Upper lobe of right lung (tissue), 1 donor: Measurements from ENCODE around the gene ABR. TPM values are rescaled to one million over a fixed set of nuclear protein-coding genes. Genes with fewer than 3 reads are reported as not detected.
"Not testable (repeated sequence)": the region's sequence is repeated elsewhere in the genome, so short reads cannot be mapped to it uniquely, and the experiment has no call there.

Source experiments
- ATAC-seq: fragments of 200-7000 bp; cut with Tn5 transposase; one replicate; pipeline ENCODE4 v1.9.1; 2020; ENCODE audit warnings: mild to moderate bottlenecking, moderate library complexity
- DNase-seq: peaks from one replicate; pipeline ENCODE4 v3.0.0-alpha.2; 2020
- H3K27ac ChIP-seq: fragments of 200-600 bp; one replicate; pipeline ENCODE4 v1.8.0; 2022
- H3K27me3 ChIP-seq: fragments of 200-600 bp; one replicate; pipeline ENCODE4 v1.8.0; 2022; ENCODE audit warnings: mild to moderate bottlenecking
- H3K36me3 ChIP-seq: fragments of 200-600 bp; one replicate; pipeline ENCODE4 v1.8.0; 2022
- H3K4me1 ChIP-seq: fragments of 200-600 bp; one replicate; pipeline ENCODE4 v1.8.0; 2022
- H3K4me3 ChIP-seq: fragments of 200-600 bp; one replicate; pipeline ENCODE4 v1.8.0; 2022; ENCODE audit warnings: mild to moderate bottlenecking
- H3K9me3 ChIP-seq: fragments of 200-600 bp; one replicate; pipeline ENCODE4 v1.8.0; 2022
- intact Hi-C: fragments of 100-400 bp; cut with DNase I; formaldehyde crosslinking; loops from one replicate; pipeline ENCODE4 v1.11.0; 2022
- total RNA-seq: library from RNA; stranded (reverse); fragmentation: NEBNext Ultra II Directional; extraction: Animal tissue kit (Norgen Biotek cat#: 25700); gene quantifications from one replicate; pipeline ENCODE4 v1.2.1, GENCODE V29; 2021
- TF ChIP-seq, protein P1 (sequence below): fragments of 200-600 bp; IDR thresholded peaks from one replicate; pipeline ENCODE4 v1.8.0; 2022; ENCODE audit warnings: antibody characterized with exemption
- donor health status: DM: no; HTN: yes; CAD: no; lungs with severe emphysema.

ABR gene
- total RNA-seq, 1 donor from 2014 or later: 185 TPM

- H3K27me3 ChIP-seq: no peaks in the 10 kb centered on the region
- no peaks in the 10 kb centered on the region for H3K36me3 ChIP-seq
- peaks cover 15% of the 10 kb centered on the region for H3K4me1 ChIP-seq
- ATAC-seq: no peak
- TF ChIP-seq, protein P1, sequence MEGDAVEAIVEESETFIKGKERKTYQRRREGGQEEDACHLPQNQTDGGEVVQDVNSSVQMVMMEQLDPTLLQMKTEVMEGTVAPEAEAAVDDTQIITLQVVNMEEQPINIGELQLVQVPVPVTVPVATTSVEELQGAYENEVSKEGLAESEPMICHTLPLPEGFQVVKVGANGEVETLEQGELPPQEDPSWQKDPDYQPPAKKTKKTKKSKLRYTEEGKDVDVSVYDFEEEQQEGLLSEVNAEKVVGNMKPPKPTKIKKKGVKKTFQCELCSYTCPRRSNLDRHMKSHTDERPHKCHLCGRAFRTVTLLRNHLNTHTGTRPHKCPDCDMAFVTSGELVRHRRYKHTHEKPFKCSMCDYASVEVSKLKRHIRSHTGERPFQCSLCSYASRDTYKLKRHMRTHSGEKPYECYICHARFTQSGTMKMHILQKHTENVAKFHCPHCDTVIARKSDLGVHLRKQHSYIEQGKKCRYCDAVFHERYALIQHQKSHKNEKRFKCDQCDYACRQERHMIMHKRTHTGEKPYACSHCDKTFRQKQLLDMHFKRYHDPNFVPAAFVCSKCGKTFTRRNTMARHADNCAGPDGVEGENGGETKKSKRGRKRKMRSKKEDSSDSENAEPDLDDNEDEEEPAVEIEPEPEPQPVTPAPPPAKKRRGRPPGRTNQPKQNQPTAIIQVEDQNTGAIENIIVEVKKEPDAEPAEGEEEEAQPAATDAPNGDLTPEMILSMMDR: no peak
- H3K4me3 ChIP-seq: no peak overlapping the region
- H3K9me3 ChIP-seq: no peaks in the 10 kb centered on the region
- H3K27ac ChIP-seq: no peak overlapping the region
- intact Hi-C loops: loop anchor here (5.0 kb wide), 1 partner anchor 174 kb away; no protein-coding TSS in a partner anchor
- DNase-seq: no peak
Observed at GRCh38 chr17:976312-976711, 203.5 kb downstream of the ABR start.

DNA sequence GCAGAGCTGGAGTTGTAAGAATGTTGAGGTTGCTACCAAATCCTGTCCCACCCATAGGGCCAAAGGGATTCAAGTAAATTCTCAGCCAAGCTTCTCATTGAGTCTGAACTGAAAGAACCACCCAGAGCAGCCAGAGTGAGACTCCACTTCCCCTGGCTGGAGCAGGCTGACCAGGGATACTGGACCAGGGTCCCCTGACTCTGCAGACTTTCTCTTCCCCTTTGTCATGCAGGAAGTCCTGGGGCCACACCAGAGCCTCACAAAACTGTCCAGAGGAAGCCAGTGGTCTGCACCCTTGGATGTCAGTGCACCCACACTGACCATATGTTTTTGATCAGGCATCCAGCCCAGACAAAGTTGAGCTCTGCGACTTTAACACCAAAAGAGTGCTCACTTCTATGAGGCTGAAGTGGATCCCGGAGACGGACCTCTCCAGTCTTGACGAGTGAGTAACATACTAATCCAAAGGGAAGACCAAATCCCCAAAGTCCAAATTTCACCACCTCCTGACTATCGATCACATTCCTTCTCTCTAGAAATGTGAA, 204.3 kb downstream of the ABR start:
- no peaks in the 10 kb centered on the region for H3K9me3 ChIP-seq
- no peaks in the 10 kb centered on the region for H3K27me3 ChIP-seq
- peaks cover 13% of the 10 kb centered on the region for H3K4me1 ChIP-seq
- H3K27ac ChIP-seq: no peak overlapping the region
- ATAC-seq (no peak), DNase-seq (no peak)
- intact Hi-C loops: loop anchor here (5.0 kb wide), 1 partner anchor 173 kb away; no protein-coding TSS in a partner anchor
- H3K4me3 ChIP-seq: no peak overlapping the region
- H3K36me3 ChIP-seq: no peaks in the 10 kb centered on the region
- TF ChIP-seq, protein P1: no peak

- not testable (repeated sequence) for H3K36me3 ChIP-seq, H3K9me3 ChIP-seq, DNase-seq, H3K4me1 ChIP-seq, H3K4me3 ChIP-seq, H3K27ac ChIP-seq, ATAC-seq, H3K27me3 ChIP-seq
- intact Hi-C loops: loop anchor here (5.0 kb wide), 1 partner anchor 172 kb away; no protein-coding TSS in a partner anchor
Observed at GRCh38 chr17:974778-975177, 205.0 kb downstream of the ABR start.

DNA sequence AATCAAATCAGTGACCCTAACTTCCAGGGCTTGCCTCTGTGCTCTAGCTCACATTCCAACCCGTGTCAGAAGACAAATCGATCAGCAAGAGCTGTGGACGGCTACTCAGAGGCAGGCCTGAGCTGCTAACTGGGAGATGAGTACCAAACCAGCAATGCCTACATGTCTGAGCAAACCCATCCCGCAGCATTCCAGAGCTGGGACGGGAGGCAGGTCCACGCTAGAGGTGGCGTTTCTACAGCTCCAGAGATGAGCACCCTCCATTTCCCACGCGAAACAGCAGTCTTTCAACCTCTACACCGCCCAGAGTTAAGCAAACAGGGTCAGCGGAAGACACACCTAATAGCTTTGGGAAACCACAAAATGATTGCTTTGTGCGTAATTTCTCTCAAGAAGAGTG, 206.7 kb downstream of the ABR start:
- Histone ChIP-seq H3K9me3 (no peaks in the 10 kb centered on the region), H3K4me3 (no peak overlapping the region), H3K4me1 (peaks cover 11% of the 10 kb centered on the region), H3K27me3 (no peaks in the 10 kb centered on the region), H3K36me3 (no peaks in the 10 kb centered on the region), H3K27ac (no peak overlapping the region)
- intact Hi-C loops: no loop called here
- TF ChIP-seq, protein P1: no peak
- DNase-seq (no peak), ATAC-seq (peak; percentile 46)

- DNase-seq, intact Hi-C loops: not testable (repeated sequence)
Observed at GRCh38 chr17:971861-972260, 207.9 kb downstream of the ABR start.

DNA sequence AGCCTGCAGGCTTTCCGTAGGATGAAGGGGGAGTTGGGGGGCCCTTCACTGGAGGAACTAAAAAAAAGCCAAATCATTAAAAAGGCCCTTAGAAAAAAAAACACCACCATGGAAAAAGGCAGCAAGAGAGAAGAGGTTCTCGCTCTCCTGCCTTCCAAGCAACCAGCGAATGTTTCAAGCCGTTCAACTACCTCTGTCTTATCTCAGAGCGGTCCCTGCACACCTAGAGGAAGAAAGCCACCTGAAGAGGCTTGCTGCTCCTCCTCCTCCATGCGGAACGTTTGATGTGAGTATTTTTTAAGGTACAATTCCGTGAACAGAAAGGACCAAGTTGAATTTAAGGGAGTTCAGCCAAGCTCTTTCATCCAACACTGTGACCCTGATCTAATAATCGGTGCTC, 209.4 kb downstream of the ABR start:
- Histone ChIP-seq H3K4me3 (no peak overlapping the region), H3K27ac (peak overlapping the region; percentile 42), H3K27me3 (no peaks in the 10 kb centered on the region), H3K9me3 (no peaks in the 10 kb centered on the region), H3K4me1 (peaks cover 9% of the 10 kb centered on the region), H3K36me3 (no peaks in the 10 kb centered on the region)
- intact Hi-C loops: no loop called here
- TF ChIP-seq, protein P1: no peak
- peak; percentile 42 for ATAC-seq
- no peak for DNase-seq

More at GRCh38 chr17:971861-972260, 207.9 kb downstream of the ABR start:
- H3K27ac ChIP-seq, ATAC-seq, H3K36me3 ChIP-seq, H3K4me3 ChIP-seq, H3K27me3 ChIP-seq, H3K9me3 ChIP-seq: not testable (repeated sequence)
- H3K4me1 ChIP-seq: peaks cover 11% of the 10 kb centered on the region
